HTERT RPE-1 (cell line): Measurements from ENCODE around the gene GPR87.

ENCODE experiments used
- in situ Hi-C: fragments of 300-500 bp; cut with MboI; formaldehyde crosslinking; loops from 4 replicates; pipeline ENCODE4 v1.14.3; 2020; ENCODE audit warnings: low sequenced_read_pairs

Gene GPR87

DNA sequence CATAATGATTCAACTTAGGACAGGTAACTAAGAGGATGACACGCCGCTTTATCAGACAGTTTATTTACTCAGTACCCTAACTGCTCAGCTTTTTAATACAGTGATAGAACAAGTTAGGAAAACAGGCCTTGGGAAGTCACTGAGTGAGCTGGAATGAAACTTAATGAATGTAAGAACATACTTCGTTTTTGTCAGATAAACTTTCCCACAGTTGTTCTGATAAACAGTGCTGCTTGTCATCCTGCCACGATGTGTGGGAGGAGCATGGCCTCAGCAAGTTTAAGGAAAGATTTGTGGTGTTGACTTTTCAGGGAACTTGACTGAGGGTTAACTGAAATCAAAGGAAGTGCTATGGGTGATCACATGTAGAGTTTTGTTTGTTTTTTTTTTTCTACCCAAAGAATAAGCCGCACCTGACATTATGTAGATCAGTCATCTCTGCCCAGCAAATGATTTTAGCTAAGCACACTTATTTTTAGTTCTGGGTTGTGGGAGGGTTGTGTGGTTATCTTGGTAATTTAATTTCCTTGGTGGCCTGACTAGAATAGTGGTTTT is 32.6 kb downstream of the GPR87 start:
- in situ Hi-C loops, result no loop called here

DNA sequence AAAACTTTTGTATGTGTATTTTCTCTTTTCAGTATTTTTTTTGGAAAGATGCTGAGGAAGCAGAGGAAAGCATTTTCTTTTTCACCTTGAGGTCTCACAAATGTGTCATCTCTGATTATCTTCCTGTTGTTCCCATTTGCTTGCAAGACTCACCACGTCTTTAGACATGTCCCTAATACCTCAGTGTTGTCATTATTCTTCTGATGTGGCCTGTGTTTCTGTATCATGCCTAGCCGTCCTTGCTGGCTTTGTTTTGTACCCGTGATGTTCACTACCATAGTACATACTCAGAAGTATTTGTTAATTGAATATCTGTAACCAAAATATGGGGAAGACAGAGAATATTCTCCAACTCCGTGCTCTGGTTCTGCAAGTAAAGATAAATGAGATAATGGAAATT is 33.2 kb downstream of the GPR87 start:
- in situ Hi-C loops, result no loop called here

DNA sequence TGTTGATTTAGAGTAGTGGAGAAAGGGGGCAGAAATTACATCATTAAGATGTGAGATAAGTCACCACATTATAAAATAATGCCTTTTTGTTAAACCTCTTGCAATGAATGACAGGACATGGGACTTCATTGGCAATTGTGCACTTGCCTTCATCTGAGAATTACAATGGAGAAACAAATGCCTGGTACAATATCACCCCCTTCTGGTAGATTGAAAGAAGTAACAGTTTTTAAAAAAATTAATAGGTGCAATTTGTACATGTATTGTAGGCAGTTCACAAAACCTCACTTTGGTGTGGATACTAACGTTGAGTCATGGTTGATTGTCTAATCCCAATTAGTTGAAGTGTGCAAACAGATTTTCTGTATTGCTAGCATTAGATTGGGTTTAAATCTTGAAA is 33.7 kb downstream of the GPR87 start:
- in situ Hi-C loops, result no loop called here

DNA sequence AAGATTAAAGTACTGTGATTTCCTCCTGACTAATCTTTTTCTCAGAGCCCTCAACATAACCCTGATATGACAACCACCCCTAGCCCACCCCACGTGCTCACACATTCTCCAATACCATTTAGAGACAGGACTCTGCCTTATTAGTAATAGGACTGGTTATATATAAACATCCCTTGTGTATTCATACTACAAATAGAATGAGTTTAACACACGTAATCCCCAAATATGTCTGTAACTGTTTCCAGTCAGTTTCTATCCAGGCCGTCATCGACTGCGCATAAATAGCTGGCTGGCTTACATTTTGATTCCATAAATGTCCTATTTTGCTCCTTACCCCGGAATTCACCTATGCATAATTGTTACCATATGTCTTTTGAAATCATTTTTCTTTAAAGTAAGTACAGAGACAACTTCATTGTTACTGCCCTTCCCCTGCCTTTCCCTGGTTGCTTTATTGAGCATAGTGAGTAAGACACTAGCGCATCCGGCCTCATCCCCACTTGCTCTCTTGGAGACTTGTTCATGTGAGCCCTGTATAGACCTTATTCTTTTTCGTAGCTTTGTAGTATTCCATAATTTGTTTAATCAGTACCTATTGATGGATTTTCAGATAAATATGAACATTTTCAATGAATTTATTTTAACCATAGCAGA is 34.8 kb downstream of the GPR87 start:
- in situ Hi-C loops, result no loop called here

DNA sequence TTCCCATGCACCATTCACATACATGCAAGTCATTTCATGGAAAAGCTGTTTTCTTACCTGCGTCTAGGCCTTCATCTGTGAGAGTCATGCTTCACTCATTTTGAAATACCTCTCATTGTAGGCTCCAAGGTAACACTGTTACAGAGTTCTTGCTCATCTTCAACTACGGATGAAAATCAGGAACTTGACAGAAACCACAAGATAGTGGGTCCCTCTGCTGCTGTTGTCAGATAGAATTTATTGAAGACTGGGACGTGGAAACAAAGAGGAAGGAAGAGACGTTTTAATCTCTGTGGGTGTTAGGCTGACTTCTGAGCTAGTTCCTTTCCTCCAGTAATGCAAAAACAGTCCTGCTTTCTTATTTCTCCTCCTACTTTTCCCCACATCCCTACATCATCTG is 38.4 kb downstream of the GPR87 start, which contains the start of gene P2RY14:
Gene P2RY14 (minus strand): TSS at position 313 of the 400 bp plus-strand sequence. CDS start 64,226 bp downstream, outside the sequence.
- in situ Hi-C loops, result no loop called here

DNA sequence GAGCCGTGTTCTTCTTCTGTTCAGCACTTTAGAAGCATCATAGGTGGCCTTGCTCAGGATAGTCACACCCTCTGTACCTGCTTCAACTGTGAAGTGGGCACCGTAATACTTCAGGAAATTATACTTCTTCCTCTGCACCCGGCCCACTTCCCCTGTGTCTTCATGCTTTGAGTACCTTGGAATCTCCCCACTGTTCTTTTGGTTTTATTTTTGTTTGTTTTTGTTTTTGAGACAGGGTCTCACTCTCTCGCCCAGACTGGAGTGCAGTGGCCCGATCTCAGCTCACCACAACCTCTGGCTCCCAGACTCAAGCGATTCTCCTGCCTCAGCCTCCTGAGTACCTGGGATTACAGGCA is 40.0 kb downstream of the GPR87 start:
- in situ Hi-C loops, result no loop called here

DNA sequence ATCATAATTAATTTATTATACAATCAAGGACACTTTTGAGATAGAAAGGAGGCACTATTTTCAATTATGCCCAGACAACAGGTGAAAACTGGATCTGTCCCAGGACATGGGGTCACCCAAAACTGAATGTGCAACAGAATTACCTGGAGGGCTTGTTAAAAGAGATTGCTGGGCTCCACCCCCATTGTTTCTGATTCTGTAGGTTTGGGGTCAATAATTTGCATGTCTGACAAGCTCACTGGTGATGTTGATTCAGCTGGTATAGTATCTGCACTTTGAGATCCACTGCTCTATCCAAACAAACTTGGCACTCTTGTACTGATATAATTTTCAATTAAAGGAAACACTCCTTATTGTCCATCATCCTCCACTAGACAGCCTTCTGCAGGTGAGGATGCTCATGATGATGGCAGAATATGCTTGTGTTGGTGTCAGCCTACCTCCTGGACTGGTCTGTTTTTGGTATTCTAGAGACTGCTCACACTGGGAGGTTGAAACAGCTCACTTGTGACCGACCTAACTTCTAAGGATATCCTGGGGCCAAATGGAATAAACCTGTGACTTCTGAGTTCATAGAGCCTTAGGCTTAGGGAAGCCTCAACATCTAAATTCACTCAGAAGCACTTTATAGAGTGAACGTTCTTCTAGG is 40.5 kb downstream of the GPR87 start:
- in situ Hi-C loops, result no loop called here

DNA sequence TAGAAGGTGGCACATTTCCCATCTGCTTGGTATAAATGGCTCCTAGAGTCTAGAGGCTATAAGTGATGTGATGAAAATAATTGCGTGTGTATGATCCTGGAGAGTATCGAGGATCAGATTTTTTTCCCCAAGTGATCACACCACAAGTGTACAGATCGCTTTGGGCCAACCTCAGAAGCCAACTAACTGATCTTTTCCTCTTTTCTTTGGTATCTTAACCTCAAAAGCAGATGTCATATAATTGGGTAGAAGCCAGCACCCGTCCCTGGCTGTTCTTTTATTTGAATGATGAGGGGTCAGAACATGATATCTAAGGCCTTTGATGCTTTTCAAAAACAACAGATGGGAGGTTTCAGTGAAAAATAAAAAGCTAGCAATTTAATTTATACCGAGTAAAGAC is 41.5 kb downstream of the GPR87 start:
- in situ Hi-C loops, result no loop called here

DNA sequence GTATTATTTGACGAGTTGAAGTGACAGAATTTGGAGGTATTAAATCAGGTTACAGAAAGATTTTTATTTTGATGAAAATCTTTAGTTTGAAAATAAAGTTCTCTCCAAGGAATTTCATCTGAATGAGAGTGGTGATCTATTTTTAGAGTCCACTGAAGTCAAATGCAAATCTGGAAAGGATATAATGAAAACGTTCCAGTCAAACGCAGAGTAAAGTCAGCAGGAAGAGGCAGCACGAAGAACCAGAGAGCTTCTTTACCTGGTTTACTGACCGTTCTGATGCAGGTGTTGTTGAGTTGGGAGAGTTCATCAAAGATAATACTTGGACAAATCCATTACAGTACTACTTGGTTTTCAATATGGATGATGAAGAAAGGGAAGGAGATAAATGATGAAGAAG is 47.0 kb downstream of the GPR87 start:
- in situ Hi-C loops, result no loop called here

DNA sequence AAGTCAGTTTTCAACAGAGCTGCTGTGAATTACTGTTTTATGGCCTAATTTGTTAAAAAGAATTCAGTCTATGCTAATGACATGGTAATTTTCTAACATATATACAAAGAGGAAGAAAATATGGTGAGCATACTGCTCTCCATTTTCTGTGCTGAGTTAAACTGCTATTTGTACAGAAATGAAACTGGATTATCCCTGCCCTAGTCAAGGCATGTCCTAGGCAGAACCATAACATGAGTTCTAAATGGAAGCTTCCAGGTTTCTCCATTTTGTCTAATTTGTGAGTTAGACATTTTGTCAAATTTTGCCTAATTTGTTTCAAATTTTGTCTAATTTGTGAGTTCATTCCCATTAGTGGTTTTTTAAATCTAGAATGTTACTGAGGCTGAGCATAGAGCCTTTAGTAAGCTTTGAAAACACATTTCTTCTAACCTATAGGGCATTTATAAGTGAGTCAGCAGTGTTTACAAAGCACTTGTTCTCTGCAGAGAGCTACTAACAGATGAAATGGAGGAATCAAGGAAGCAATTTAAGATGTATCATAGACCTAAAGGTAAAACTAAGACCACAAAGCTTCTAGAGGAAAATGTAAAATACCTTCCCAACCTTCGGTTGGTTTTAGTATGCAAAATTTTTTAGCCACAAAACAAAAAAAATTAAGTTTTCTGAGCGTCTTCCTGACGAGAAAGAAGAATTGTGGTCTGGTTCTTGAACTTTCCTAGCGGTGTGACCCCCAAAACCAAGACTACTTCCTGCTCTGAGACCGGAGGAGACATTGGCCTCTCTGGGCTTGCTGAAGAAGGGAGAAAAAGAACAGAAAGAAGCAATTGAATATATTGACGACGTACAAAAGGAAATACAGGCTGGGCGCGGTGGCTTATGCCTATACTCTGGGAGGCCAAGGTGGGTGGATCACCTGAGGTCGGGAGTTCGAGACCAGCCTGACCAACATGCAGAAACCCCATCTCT is 48.1 kb downstream of the GPR87 start:
- in situ Hi-C loops, result no loop called here

DNA sequence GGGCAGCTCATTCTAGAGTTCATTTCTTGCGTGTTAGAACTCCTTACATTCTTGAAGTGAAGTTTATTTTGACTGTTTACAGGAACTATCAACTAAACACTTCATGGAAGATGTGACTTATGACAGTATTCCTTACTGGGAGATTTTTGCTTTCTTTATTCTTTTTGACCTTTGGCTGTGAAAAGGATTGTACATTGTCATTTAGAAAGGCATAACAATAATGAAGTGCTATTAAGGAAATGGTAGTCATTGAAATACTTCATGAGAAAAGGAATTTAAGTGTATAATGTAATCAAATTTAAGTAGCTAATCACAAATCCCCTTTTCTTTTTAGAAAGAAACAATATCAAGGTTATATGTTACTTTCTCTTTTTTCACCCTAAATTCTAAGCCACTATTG is 49.6 kb downstream of the GPR87 start:
- in situ Hi-C loops, result no loop called here

DNA sequence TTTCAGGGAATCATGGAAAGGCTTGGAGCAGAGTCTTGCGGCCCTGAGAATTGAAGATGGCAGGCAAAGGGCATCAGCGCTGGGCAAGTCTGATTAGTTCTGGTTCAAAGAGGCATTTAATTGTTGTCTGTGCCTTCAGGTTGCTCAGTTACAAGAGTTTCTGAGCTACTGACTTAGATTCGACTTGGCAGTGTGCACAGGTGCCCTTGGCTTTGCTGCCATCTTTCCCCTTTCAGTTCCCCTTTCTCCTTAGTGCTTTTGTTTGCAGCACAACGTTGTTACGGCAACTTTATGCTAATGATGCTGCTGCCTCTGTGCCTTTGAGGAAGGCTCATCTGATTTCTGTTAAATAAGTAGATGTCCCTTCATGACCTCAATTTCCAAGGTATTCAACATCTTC is 50.8 kb downstream of the GPR87 start:
- in situ Hi-C loops, result no loop called here

DNA sequence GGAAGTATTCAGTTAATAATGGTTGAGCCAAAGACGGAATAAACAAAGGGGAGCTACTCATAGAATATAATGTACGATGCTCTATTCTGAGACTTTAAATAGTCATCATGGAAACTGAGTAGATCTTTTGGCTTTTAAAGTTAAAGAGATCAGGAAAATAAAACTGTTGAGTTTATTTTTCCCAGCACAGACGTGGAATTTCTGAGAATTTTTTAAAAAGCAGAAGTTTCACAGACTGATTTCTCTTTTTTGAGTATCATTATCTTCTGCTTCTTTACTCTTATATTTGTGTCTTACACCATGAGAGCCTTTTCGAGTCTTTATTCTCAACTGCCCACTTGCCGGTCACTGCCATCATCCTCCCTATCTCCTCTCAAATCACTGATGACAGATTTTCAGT is 51.5 kb downstream of the GPR87 start:
- in situ Hi-C loops, result no loop called here

DNA sequence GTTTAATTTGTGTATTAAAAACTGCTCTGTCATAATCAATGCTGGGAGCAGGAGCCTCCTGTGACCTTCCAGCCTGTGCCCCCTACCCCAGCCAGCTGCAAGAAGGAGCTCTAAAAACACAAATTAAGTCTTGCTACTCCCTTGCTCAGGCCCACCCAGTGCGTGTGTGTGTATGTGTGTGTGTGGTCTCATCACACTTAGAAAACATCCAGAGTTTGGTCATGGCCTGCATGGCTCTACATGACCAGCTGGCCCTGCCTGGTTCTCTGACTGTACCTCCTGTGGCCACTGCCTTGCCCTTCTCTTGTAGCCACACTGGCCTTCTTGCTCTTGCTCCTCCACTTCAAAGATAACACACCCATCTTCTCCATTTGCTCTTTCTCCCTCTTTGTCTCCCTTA is 52.0 kb downstream of the GPR87 start:
- in situ Hi-C loops, result no loop called here

DNA sequence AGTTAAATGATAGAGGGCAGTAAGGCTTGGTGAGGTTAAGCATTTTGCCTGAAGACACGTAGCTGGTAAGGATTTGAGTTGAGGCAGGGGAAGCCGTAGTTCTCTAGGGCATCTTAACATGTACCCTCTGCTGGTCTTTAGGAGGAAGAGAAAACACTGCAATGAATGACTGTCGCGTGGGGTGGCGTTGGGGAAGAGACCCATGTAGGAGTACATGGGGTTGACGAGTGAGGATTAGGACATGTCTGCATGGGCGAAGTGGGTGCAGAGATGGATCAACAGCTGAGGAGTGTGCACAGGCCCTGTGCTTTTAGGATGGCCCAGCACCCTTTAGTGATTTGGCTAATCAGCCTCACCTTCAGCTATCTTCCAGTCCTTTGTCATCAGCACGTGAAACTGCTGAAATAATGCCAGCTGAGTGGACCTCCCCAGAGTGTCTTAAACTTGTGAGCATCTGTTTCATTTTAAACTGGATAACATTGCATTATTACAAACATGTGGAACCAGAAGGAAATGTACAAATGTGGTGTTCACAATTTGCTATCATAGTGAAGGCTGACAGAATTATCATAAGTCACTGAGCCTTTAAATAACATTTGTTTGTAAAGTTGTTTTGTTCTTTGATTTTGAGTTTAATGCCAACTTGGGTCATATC is 53.6 kb downstream of the GPR87 start:
- in situ Hi-C loops, result no loop called here

DNA sequence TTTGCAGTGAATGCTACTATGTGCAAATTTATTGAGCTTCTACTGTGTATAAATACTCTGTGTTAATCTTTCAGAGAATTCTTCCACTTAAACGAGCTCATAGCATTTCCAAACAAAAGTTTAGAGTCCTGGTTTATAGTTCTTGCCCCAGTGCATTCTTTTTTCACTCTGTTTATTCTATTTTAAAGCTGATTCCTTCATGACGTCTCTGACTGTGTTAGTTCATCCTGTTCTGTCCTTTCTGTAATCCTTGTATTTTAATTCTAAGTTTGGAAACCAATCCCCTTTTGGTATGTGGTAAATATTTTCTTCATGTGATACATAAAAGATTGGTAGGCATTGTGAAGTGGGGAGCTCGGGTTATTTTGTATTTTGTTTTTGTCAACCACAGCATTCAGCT is 57.0 kb downstream of the GPR87 start:
- in situ Hi-C loops, result no loop called here

DNA sequence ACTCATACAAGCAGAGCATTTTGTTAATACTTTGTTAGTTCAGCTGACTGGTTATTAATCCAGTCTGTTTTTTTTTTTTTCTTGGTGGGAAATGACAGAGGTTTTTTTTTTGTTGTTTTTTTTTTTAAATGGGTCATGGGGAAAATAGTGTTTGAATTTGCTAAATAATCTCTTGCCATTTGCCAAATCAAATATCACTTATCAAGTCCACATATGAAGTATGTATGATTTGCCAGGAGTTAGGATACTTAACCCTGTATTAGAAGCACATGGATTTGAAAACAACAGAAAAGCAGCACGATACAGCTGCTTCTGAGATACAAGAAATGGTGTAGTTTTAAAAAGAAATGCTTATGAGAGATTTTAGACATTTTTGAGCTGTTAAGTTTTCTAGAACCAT is 59.9 kb downstream of the GPR87 start:
- in situ Hi-C loops, result no loop called here

DNA sequence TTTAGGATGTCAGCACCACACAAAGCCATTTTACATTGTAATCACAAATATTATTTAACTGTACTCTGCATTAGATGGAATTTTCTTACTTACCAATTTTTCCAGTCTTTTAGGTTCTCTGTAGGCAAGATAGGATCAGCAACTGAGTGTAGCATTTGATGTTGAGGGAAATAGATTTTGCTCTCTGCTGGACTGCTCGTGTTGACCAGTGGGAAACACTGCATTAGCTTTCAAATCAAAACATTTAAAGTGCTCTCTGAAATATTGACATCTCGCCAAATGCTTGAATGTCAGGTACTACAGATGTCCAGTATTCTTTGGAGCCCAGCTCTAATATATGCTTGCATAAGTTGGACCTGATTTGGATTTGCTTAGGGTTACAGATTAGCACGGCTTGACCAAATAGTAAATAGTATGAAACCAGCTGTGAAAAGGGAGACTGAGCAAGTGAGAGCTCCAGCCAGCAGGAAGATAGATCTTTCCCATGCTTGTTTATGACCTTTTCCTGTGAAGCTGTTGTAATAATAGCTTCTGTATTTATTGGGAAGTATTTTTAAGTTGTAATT is 67.8 kb downstream of the GPR87 start:
- in situ Hi-C loops, result no loop called here
